Activated T-cell treated with anti-CD3 and anti-CD28 coated beads, Interleukin-2, amount 50 U/mL, for 24 hours (primary cell): ENCODE measurements around the gene EHHADH.
"Not testable (repeated sequence)": the region's sequence is repeated elsewhere in the genome, so short reads cannot be mapped to it uniquely, and the experiment has no call there.

ENCODE experiments used
- DNase-seq: peaks from one replicate; pipeline ENCODE4 v3.0.0-alpha.2; 2020
- H3K27ac Mint-ChIP-seq: 2 replicates; pipeline ENCODE4 v1.8.0; 2020; ENCODE audit warnings: mild to moderate bottlenecking, mixed read lengths
- H3K27me3 Mint-ChIP-seq: 2 replicates; pipeline ENCODE4 v1.8.0; 2020; ENCODE audit warnings: mixed read lengths
- H3K36me3 Mint-ChIP-seq: 2 replicates; pipeline ENCODE4 v1.8.0; 2020; ENCODE audit warnings: low read depth, mixed read lengths
- H3K4me1 Mint-ChIP-seq: 2 replicates; pipeline ENCODE4 v1.8.0; 2020; ENCODE audit warnings: low read depth, mixed read lengths
- H3K4me3 Mint-ChIP-seq: 2 replicates; pipeline ENCODE4 v1.8.0; 2020; ENCODE audit warnings: mild to moderate bottlenecking, moderate library complexity, mixed read lengths
- H3K9me3 Mint-ChIP-seq: 2 replicates; pipeline ENCODE4 v1.8.0; 2020; ENCODE audit warnings: mixed read lengths

The EHHADH gene

GRCh38 chr3:185253645-185254410, at the start of gene EHHADH:
TSS of gene EHHADH (minus strand) at chr3:185254049. CDS start at chr3:185254022, 27 bp downstream.
- Mint-ChIP-seq H3K27ac (no peak within 1 kb of the TSS), H3K36me3 (no peaks in the 10 kb centered on the region), H3K27me3 (peaks cover 9% of the 10 kb centered on the region), H3K4me1 (peaks cover 8% of the 10 kb centered on the region), H3K9me3 (peaks cover 15% of the 10 kb centered on the region), H3K4me3 (peak within 1 kb of the TSS; percentile 77)
- DNase-seq = peak; percentile 74

GRCh38 chr3:185299918-185300426, 46.1 kb upstream of the EHHADH start:
- not testable (repeated sequence) for H3K4me3 Mint-ChIP-seq, DNase-seq, H3K27ac Mint-ChIP-seq, H3K9me3 Mint-ChIP-seq, H3K4me1 Mint-ChIP-seq, H3K27me3 Mint-ChIP-seq, H3K36me3 Mint-ChIP-seq

- no peak for DNase-seq
- H3K36me3 Mint-ChIP-seq = peaks cover 2% of the 10 kb centered on the region
- H3K4me3 Mint-ChIP-seq = no peak overlapping the region
- H3K27me3 Mint-ChIP-seq = no peaks in the 10 kb centered on the region
- no peak overlapping the region for H3K27ac Mint-ChIP-seq
- no peaks in the 10 kb centered on the region for H3K9me3 Mint-ChIP-seq
- H3K4me1 Mint-ChIP-seq = peaks cover 1% of the 10 kb centered on the region
Observed at GRCh38 chr3:185297867-185298266, 44.0 kb upstream of the EHHADH start.

GRCh38 chr3:185292238-185292637, 38.4 kb upstream of the EHHADH start:
- peaks cover 20% of the 10 kb centered on the region for H3K36me3 Mint-ChIP-seq
- no peaks in the 10 kb centered on the region for H3K9me3 Mint-ChIP-seq
- H3K27ac Mint-ChIP-seq = no peak overlapping the region
- DNase-seq = no peak
- H3K27me3 Mint-ChIP-seq = no peaks in the 10 kb centered on the region
- H3K4me1 Mint-ChIP-seq = peaks cover 11% of the 10 kb centered on the region
- H3K4me3 Mint-ChIP-seq = no peak overlapping the region

- Mint-ChIP-seq H3K4me3 (no peak overlapping the region), H3K4me1 (peaks cover 11% of the 10 kb centered on the region), H3K27me3 (no peaks in the 10 kb centered on the region), H3K36me3 (peaks cover 20% of the 10 kb centered on the region), H3K9me3 (no peaks in the 10 kb centered on the region), H3K27ac (no peak overlapping the region)
- no peak for DNase-seq
Observed at GRCh38 chr3:185290266-185290665, 36.4 kb upstream of the EHHADH start.

GRCh38 chr3:185283374-185283935, 29.6 kb upstream of the EHHADH start:
- H3K27me3 Mint-ChIP-seq = peaks cover 13% of the 10 kb centered on the region
- peaks cover 2% of the 10 kb centered on the region for H3K9me3 Mint-ChIP-seq
- H3K27ac Mint-ChIP-seq = peak overlapping the region; percentile 92
- H3K36me3 Mint-ChIP-seq = peaks cover 10% of the 10 kb centered on the region
- H3K4me1 Mint-ChIP-seq = peaks cover 23% of the 10 kb centered on the region
- DNase-seq = no peak
- peak overlapping the region; percentile 92 for H3K4me3 Mint-ChIP-seq

GRCh38 chr3:185282696-185283373, 29.0 kb upstream of the EHHADH start:
- H3K36me3 Mint-ChIP-seq = peaks cover 10% of the 10 kb centered on the region
- H3K4me1 Mint-ChIP-seq = peaks cover 23% of the 10 kb centered on the region
- H3K27me3 Mint-ChIP-seq = peaks cover 13% of the 10 kb centered on the region
- peak overlapping the region; percentile 92 for H3K27ac Mint-ChIP-seq
- H3K9me3 Mint-ChIP-seq = peaks cover 2% of the 10 kb centered on the region
- DNase-seq = peak; percentile 97
- H3K4me3 Mint-ChIP-seq = peak overlapping the region; percentile 92

GRCh38 chr3:185280572-185281365, 26.9 kb upstream of the EHHADH start:
- peaks cover 28% of the 10 kb centered on the region for H3K27me3 Mint-ChIP-seq
- H3K27ac Mint-ChIP-seq = no peak overlapping the region
- H3K4me1 Mint-ChIP-seq = peaks cover 23% of the 10 kb centered on the region
- no peak for DNase-seq
- peaks cover 10% of the 10 kb centered on the region for H3K36me3 Mint-ChIP-seq
- H3K4me3 Mint-ChIP-seq = no peak overlapping the region
- peaks cover 2% of the 10 kb centered on the region for H3K9me3 Mint-ChIP-seq

GRCh38 chr3:185279587-185280138, 25.8 kb upstream of the EHHADH start:
- Mint-ChIP-seq H3K27me3 (peaks cover 33% of the 10 kb centered on the region), H3K4me1 (peaks cover 20% of the 10 kb centered on the region), H3K4me3 (no peak overlapping the region), H3K9me3 (peaks cover 2% of the 10 kb centered on the region), H3K27ac (no peak overlapping the region), H3K36me3 (peaks cover 10% of the 10 kb centered on the region)
- no peak for DNase-seq

- H3K36me3 Mint-ChIP-seq = no peaks in the 10 kb centered on the region
- H3K27me3 Mint-ChIP-seq = peaks cover 50% of the 10 kb centered on the region
- no peaks in the 10 kb centered on the region for H3K9me3 Mint-ChIP-seq
- H3K27ac Mint-ChIP-seq = no peak overlapping the region
- peaks cover 1% of the 10 kb centered on the region for H3K4me1 Mint-ChIP-seq
- H3K4me3 Mint-ChIP-seq = no peak overlapping the region
- no peak for DNase-seq
Observed at GRCh38 chr3:185276415-185276814, 22.6 kb upstream of the EHHADH start.

GRCh38 chr3:185272033-185272432, 18.2 kb upstream of the EHHADH start:
- Mint-ChIP-seq H3K4me3 (no peak overlapping the region), H3K4me1 (no peaks in the 10 kb centered on the region)

GRCh38 chr3:185270956-185271332, 17.1 kb upstream of the EHHADH start:
- no peak for DNase-seq
- Mint-ChIP-seq H3K9me3 (no peaks in the 10 kb centered on the region), H3K4me1 (no peaks in the 10 kb centered on the region), H3K27ac (no peak overlapping the region), H3K4me3 (no peak overlapping the region), H3K36me3 (no peaks in the 10 kb centered on the region), H3K27me3 (peaks cover 50% of the 10 kb centered on the region)

More at GRCh38 chr3:185272033-185272432, 18.2 kb upstream of the EHHADH start:
- H3K36me3 Mint-ChIP-seq = no peaks in the 10 kb centered on the region
- no peak overlapping the region for H3K27ac Mint-ChIP-seq
- peaks cover 60% of the 10 kb centered on the region for H3K27me3 Mint-ChIP-seq
- H3K9me3 Mint-ChIP-seq = no peaks in the 10 kb centered on the region
- DNase-seq = no peak

GRCh38 chr3:185270262-185270955, 16.6 kb upstream of the EHHADH start:
- no peaks in the 10 kb centered on the region for H3K9me3 Mint-ChIP-seq
- DNase-seq = no peak
- no peaks in the 10 kb centered on the region for H3K36me3 Mint-ChIP-seq
- H3K27ac Mint-ChIP-seq = no peak overlapping the region
- H3K27me3 Mint-ChIP-seq = peaks cover 54% of the 10 kb centered on the region
- H3K4me1 Mint-ChIP-seq = no peaks in the 10 kb centered on the region
- H3K4me3 Mint-ChIP-seq = no peak overlapping the region
